EL (cell line): Measurements from ENCODE around the gene STIL.
"Not testable (repeated sequence)": the region's sequence is repeated elsewhere in the genome, so short reads cannot be mapped to it uniquely, and the experiment has no call there.

ENCODE experiments used
- DNase-seq: peaks from one replicate; pipeline ENCODE4 v3.0.0-alpha.2; 2016

The STIL gene

DNA sequence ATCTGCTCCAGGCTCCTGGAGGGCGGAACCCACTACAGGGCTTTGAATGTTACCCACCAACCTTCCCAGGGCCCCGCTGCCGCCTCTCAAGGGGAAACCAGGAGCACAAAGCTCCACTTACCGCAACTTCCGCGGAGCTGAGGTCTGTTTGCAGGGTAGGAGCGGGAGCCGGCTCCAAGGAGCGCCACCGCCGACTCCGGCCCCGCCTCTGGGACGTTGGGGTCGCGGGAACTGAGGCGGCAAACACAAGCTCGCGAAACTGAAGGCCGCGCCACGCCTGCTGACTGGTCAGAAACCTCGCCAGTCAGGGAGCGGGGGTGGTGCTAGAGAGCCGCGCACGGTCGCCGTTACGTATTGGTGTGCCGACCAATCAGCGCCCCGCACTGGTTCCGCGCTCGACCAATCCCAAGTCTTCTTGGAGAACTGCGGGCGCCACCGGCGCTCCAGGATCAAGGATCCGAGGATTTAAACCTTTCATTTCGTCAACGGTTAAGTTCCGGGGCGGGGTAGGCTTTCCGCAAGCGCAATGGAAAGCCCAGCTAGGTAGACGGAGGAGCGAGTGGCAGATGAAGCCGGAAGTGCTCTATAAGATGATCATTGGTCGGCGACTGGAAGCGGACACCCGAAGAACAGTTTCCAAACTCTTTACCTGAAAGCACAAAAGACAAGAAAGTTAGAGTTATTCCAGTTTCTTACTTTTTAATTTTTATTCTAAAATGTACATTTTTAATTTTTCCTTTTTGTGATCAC lies at the start of gene STIL:
STIL (minus strand) TSS at position 233 of the 750 bp plus-strand sequence. CDS start 3,828 bp downstream, outside the sequence.
- DNase-seq = peak; percentile 100

DNA sequence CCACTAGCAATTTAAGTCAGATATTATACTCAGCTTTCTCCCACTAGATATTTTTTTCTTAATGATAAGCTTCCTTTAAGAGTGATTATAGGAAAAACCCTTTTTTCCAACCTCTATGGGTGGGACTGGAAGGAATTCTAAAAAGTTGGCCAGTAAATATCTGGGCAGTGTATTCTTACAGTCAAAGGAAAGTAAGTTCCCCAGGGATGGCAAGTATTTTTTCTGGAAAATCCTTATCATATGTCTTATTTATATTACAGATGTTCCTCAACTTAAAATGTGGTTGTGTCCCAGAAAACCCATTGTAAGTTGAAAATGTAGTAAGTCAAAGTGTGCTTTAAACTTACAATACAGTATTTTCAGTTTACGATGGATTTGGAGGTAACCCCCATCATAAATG lies 48.9 kb upstream of the STIL start:
- DNase-seq = no peak

GRCh38 chr1:47361380-47361779 lies 47.4 kb upstream of the STIL start:
- no peak for DNase-seq

GRCh38 chr1:47351305-47351704 lies 37.4 kb upstream of the STIL start:
- peak; percentile 15 for DNase-seq

DNA sequence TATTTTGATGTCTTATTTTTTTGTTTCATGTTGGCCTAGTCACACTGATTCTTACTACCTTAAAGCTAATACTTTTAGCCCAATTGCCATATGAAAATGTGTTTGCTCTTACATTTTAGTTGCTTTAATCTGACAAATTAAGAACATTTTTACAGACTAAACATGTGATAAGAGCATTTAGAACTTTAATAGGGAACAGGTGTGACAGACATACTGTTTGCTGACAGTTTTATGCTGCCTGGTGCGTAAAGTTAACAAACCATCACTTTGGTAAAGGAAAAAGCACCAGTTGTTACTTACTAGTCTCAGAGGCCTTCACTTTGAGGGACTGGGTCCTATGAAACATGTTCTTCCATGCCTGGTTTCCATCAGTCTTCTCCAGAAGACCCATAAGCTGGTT lies 34.3 kb upstream of the STIL start:
- no peak for DNase-seq

- DNase-seq = no peak
Observed at GRCh38 chr1:47347735-47348134, 33.8 kb upstream of the STIL start.

GRCh38 chr1:47346979-47347378 lies 33.0 kb upstream of the STIL start:
- not testable (repeated sequence) for DNase-seq

DNA sequence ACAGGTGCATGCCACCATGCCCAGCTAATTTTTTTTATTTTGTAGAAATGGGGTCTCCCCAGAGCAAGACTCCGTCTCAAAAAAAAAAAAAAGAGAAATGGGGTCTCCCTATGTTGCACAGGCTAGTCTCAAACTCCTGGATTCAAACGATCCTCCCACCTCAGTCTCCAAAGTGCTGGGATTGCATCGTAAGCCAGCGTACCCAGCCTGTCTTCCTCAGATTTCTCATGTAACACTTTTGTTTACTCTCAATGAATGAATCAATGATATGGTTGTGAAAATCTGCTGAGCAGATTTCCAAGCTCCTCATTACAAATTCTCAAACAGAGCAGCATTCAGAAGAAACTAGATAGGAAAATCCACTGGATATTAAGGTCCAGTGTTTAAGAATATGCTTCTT lies 26.3 kb upstream of the STIL start:
- no peak for DNase-seq

GRCh38 chr1:47338249-47339077 lies 24.5 kb upstream of the STIL start:
- DNase-seq = no peak

GRCh38 chr1:47337350-47337749 lies 23.4 kb upstream of the STIL start:
- no peak for DNase-seq

- DNase-seq = no peak
Observed at GRCh38 chr1:47334765-47335435, 21.0 kb upstream of the STIL start.

DNA sequence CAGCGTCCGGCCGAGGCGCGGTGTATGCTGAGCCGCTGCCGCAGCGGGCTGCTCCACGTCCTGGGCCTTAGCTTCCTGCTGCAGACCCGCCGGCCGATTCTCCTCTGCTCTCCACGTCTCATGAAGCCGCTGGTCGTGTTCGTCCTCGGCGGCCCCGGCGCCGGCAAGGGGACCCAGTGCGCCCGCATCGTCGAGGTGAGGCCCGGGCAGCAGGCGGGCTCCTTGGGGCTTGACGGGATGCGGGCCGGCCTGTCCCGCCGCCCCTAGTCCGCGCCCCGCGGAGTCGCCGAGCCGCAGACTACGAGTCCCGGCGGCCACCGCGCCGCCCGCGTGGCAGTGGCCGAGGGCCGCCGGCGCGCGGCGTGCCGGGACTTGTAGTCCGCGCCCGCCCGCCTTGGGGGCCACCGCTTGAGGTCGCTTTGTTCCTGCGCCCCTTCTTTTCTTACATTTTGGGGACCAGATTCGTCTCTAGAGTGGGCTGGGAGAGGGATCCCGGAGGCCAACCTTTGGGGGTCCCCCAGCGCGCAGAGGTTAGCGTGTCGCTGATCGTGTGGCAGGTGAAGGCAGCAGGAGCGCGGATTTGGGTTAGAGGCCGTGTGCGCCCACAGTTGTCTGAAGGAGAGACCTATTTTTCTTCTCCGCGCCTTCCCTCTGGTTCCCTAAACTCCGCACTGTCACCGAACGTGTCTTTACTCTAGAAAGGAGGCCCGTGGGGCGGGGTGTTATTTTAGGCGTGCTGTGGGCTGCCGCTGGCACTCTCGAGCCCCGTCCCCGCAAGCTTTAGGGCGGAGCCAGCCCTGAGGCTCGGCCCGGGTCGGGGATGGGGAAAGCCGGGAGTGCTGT lies 20.2 kb upstream of the STIL start:
- peak; percentile 85 for DNase-seq

DNA sequence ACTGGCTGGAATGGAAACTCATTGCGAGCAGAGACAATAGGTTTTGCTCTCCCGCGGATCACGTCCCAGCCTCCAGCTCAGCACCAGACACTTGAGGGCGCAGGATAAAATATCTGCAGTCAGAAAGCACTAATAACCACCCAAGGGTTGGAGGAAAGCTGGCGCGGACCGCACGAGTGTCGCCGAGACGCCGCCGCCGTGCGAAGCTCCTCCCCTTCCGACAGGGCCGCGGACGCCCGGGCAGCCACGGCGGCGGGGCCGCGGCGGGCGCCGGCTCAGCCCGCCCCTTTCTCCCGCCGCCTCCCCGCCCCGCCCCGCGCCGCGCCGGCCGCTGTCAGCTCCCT lies 19.6 kb upstream of the STIL start, which contains the start of gene CMPK1:
CMPK1 (plus strand) TSS at position 213 of the 344 bp plus-strand sequence. CDS start 156 bp downstream, outside the sequence.
- peak; percentile 88 for DNase-seq

DNA sequence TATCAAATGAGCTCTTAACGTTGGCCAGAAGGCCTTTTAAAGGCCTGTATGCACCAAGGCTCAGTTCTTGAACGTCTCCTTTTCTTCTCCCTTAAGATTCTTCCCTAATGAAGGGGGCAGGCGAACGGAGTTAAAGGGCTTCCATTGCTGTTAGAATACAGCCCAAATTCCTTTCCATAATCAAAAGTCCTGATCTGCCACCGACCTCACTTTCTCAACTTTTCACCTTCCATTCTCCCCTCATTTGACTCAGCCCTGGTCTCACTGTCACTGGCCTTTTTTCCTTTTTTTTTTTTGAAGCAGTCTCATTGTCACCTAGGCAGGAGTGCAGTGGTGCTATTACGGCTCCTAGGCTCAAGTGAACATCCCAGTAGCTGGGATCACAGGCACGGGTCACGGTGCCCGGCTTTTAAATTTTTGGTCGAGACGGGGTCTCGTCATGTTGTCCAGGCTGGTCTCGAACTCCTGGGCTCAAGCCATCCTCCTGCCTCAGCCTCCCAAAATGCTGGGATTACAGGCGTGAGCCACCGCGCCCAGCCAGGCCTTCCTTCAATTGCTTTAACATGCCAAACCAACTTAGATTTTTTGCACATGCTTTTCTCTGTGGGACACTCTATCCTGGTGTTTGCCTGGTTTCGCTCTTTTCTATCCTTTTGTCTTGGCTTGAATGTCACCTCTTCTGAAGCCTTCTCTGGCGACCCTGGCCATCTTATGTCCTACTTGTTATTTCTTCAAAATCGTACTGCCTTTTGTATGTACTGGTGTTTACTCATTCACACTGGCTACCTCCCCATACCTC lies 19.0 kb upstream of the STIL start:
- DNase-seq = no peak

DNA sequence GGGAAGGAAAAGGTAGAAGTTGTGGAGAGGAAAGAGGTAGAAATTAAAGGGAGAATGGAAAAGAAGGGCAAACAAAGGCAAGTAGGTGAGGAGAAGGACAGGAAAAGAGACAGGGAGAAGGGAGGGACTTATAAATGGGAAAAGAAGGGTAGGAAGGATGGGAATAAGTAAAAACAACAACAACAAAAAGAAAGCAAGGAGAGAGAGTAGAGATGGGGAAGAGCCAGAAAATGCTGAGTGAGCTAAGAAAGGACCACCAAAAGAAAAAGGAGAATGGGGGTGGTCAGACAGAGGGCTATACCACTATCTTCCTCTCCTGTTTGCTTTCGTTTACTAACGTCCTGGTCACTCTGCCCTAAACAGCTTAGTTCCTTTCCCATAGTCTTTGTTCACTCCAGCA lies 17.9 kb upstream of the STIL start:
- no peak for DNase-seq

GRCh38 chr1:47330212-47330611 lies 16.3 kb upstream of the STIL start:
- no peak for DNase-seq

GRCh38 chr1:47328992-47329391 lies 15.0 kb upstream of the STIL start:
- no peak for DNase-seq

- DNase-seq = no peak
Observed at GRCh38 chr1:47326271-47326670, 12.3 kb upstream of the STIL start.

DNA sequence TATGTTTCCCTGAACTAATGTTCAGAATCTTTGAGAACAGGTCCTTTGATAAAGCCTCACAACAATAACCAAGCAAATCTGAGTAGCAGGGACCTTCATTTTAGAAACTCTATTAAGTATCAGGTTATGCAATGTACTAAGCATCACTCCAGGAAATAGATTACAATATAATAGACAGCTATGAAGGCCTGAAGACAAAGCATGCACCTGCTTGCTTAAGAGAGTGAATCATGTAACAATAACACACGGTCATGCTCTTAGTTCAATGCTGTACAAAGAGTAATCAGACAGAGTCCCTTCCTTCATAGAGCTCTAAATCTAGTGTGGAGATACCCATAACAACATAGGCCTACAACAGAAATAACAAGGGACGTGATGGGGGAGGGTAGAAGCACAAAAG lies 11.6 kb upstream of the STIL start:
- DNase-seq = no peak

DNA sequence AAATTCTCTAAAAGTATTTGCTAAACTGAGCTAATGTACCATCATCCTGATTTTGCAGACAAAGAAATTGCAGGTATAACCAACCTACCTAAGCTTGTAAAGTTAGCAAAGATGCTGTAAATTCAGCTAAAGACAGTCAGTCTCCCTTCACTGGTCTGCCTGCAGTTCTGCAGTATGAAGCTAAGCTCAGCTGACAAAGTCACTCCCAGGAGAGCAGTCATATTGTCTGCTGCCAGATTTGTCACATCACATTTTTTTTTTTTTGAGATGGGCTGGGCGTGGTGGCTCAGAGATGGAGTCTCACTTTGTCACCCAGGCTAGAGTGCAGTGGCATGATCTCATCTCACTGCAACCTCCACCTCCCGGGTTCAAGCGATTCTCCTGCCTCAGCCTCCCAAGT lies 10.7 kb upstream of the STIL start:
- no peak for DNase-seq

DNA sequence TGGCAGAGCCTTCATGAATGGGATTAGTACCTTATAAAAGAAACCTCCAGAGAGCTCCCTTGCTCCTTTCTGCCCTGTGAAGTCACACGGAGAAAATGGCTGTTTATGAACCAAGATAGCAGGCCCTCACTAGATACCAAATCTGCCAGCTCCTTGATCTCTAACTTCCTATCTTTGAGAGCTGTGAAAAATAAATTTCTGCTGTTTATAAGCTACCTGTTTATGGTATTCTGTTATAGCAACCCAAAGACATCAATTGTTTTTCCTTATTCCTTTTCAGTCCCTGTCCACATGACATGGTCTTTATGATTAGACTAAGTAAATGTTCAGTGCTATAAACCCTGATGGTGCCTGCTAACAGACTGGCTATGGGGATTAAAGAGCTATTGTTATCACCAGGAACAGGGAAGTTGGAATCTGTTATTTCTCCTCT lies 9.7 kb upstream of the STIL start:
- DNase-seq = no peak

GRCh38 chr1:47319968-47320367 lies 6.0 kb upstream of the STIL start:
- DNase-seq = not testable (repeated sequence)
